Activated CD8-positive, alpha-beta memory T cell treated with anti-CD3 and anti-CD28 coated beads for 24 hours (primary cell): Measurements from ENCODE around the gene SMAD3.

Experiments
- DNase-seq: peaks from one replicate; pipeline ENCODE4 v3.0.0-alpha.2; 2020

SMAD3 gene

GRCh38 chr15:67036775-67037555, 28.4 kb upstream of the SMAD3 start:
- no peak for DNase-seq

- DNase-seq: no peak
These were observed 27.7 kb upstream of the SMAD3 start for GRCh38 chr15:67037694-67038093.

- no peak for DNase-seq
These were observed 26.7 kb upstream of the SMAD3 start for GRCh38 chr15:67038736-67039135.

GRCh38 chr15:67039384-67040075, 25.9 kb upstream of the SMAD3 start:
- no peak for DNase-seq

- no peak for DNase-seq
These were observed 25.1 kb upstream of the SMAD3 start for GRCh38 chr15:67040277-67040676.

GRCh38 chr15:67042551-67043142, 22.8 kb upstream of the SMAD3 start:
- no peak for DNase-seq

GRCh38 chr15:67043939-67044771, 21.2 kb upstream of the SMAD3 start:
- no peak for DNase-seq

GRCh38 chr15:67047149-67047661, 18.2 kb upstream of the SMAD3 start:
- DNase-seq: no peak

GRCh38 chr15:67048281-67049279, 16.8 kb upstream of the SMAD3 start:
- DNase-seq: no peak

- no peak for DNase-seq
These were observed 15.9 kb upstream of the SMAD3 start for GRCh38 chr15:67049351-67050044.

- DNase-seq: no peak
These were observed 15.3 kb upstream of the SMAD3 start for GRCh38 chr15:67050062-67050461.

- DNase-seq: no peak
These were observed 14.8 kb upstream of the SMAD3 start for GRCh38 chr15:67050522-67051087.

- no peak for DNase-seq
These were observed 14.0 kb upstream of the SMAD3 start for GRCh38 chr15:67051088-67052045.

- DNase-seq: no peak
These were observed 10.7 kb upstream of the SMAD3 start for GRCh38 chr15:67054676-67055075.

GRCh38 chr15:67059127-67059553, 6.3 kb upstream of the SMAD3 start:
- DNase-seq: no peak

GRCh38 chr15:67061811-67062368, 3.5 kb upstream of the SMAD3 start:
- no peak for DNase-seq

GRCh38 chr15:67062369-67062985, 2.9 kb upstream of the SMAD3 start:
- no peak for DNase-seq
